GM18505 (cell line): ENCODE data around the gene GTF2H2C.
A peak's percentile ranks its signal among the peaks of the same experiment; 100 is the strongest.
"Not testable (repeated sequence)": the region's sequence is repeated elsewhere in the genome, so short reads cannot be mapped to it uniquely, and the experiment has no call there.

ENCODE experiments used
- ATAC-seq: cut with Tn5 transposase; IDR thresholded peaks from one replicate; pipeline ENCODE4 v1.9.1; 2021; ENCODE audit not compliant: unreplicated experiment
- POLR2A ChIP-seq: IDR thresholded peaks from 4 replicates; pipeline ENCODE4 v1.6.1; 2011; ENCODE audit warnings: borderline replicate concordance; ENCODE audit not compliant: insufficient read depth, insufficient read length; ENCODE audit errors: extremely low read depth

Gene GTF2H2C

GRCh38 chr5:69531406-69531801 lies 28.6 kb upstream of the GTF2H2C start:
- TF ChIP-seq POLR2A: no peak
- ATAC-seq: no peak

- ATAC-seq: not testable (repeated sequence)
These were observed 22.1 kb upstream of the GTF2H2C start for GRCh38 chr5:69537911-69538310.

GRCh38 chr5:69538735-69539134 lies 21.3 kb upstream of the GTF2H2C start:
- ATAC-seq: not testable (repeated sequence)

- ATAC-seq: not testable (repeated sequence)
These were observed 18.6 kb upstream of the GTF2H2C start for GRCh38 chr5:69541347-69541746.

GRCh38 chr5:69542838-69543618 lies 17.0 kb upstream of the GTF2H2C start:
- not testable (repeated sequence) for ATAC-seq

- ATAC-seq: not testable (repeated sequence)
These were observed 15.4 kb upstream of the GTF2H2C start for GRCh38 chr5:69544602-69545001.

GRCh38 chr5:69560587-69561431 lies 818 bp downstream of the GTF2H2C start:
- not testable (repeated sequence) for ATAC-seq

GRCh38 chr5:69566172-69566571 lies 6.2 kb downstream of the GTF2H2C start:
- ATAC-seq: not testable (repeated sequence)

GRCh38 chr5:69568072-69568471 lies 8.1 kb downstream of the GTF2H2C start:
- not testable (repeated sequence) for ATAC-seq

GRCh38 chr5:69583356-69583755 lies 23.4 kb downstream of the GTF2H2C start:
- ATAC-seq: not testable (repeated sequence)

- not testable (repeated sequence) for ATAC-seq
These were observed 36.3 kb downstream of the GTF2H2C start for GRCh38 chr5:69596114-69596840.

GRCh38 chr5:69601947-69602346 lies 42.0 kb downstream of the GTF2H2C start:
- peak; percentile 82 for ATAC-seq

- ATAC-seq: not testable (repeated sequence)
These were observed 46.8 kb downstream of the GTF2H2C start for GRCh38 chr5:69606839-69607238.

- ATAC-seq: not testable (repeated sequence)
These were observed 47.8 kb downstream of the GTF2H2C start for GRCh38 chr5:69607750-69608149.

- not testable (repeated sequence) for ATAC-seq
These were observed 49.0 kb downstream of the GTF2H2C start for GRCh38 chr5:69608861-69609496.

GRCh38 chr5:69614843-69615242 lies 54.9 kb downstream of the GTF2H2C start:
- ATAC-seq: not testable (repeated sequence)

- ATAC-seq: not testable (repeated sequence)
These were observed 71.9 kb downstream of the GTF2H2C start for GRCh38 chr5:69631879-69632278.
